SK-N-SH treated with all-trans-retinoic acid at 6 μM for 48 hours (cell line): ENCODE measurements around the gene CDH4.

Source experiments
- PPARA ChIP-seq: fragments of 250-450 bp; sonication (Bioruptor Pico); IDR thresholded peaks from 2 replicates; pipeline ENCODE4 v1.5.0; 2020; ENCODE audit warnings: mild to moderate bottlenecking, borderline replicate concordance
- RARB ChIP-seq: fragments of 250-450 bp; sonication (Bioruptor Pico); IDR thresholded peaks from 2 replicates; pipeline ENCODE4 v1.8.0; 2021; ENCODE audit warnings: mild to moderate bottlenecking, moderate library complexity
- SNAI2 ChIP-seq: fragments of 250-450 bp; sonication (Bioruptor Pico); IDR thresholded peaks from 2 replicates; pipeline ENCODE4 v1.5.0; 2020; ENCODE audit warnings: mild to moderate bottlenecking, moderate library complexity
- TOX ChIP-seq: fragments of 250-450 bp; sonication (Bioruptor Pico); IDR thresholded peaks from 2 replicates; pipeline ENCODE4 v1.8.0; 2021; ENCODE audit warnings: mild to moderate bottlenecking, moderate library complexity, borderline replicate concordance
- ZC3H10 ChIP-seq: fragments of 250-450 bp; sonication (Bioruptor Pico); IDR thresholded peaks from 2 replicates; pipeline ENCODE4 v1.5.1; 2021; ENCODE audit warnings: mild to moderate bottlenecking, moderate library complexity
- ZFP3 ChIP-seq: fragments of 250-450 bp; sonication (Bioruptor Pico); IDR thresholded peaks from 2 replicates; pipeline ENCODE4 v1.5.0; 2020; ENCODE audit warnings: mild to moderate bottlenecking, moderate library complexity
- ZFP30 ChIP-seq: fragments of 450-650 bp; formaldehyde crosslinking; IDR thresholded peaks from 2 replicates; pipeline ENCODE4 v1.5.0; 2022; ENCODE audit warnings: mild to moderate bottlenecking, moderate library complexity
- ZNF70 ChIP-seq: fragments of 450-650 bp; formaldehyde crosslinking; IDR thresholded peaks from 2 replicates; pipeline ENCODE4 v1.5.0; 2020; ENCODE audit warnings: mild to moderate bottlenecking, moderate library complexity
- TF ChIP-seq, protein P1 (sequence below): fragments of 250-450 bp; sonication (Bioruptor Pico); IDR thresholded peaks from 2 replicates; pipeline ENCODE4 v1.5.1; 2021; ENCODE audit warnings: mild to moderate bottlenecking, moderate library complexity

DNA sequence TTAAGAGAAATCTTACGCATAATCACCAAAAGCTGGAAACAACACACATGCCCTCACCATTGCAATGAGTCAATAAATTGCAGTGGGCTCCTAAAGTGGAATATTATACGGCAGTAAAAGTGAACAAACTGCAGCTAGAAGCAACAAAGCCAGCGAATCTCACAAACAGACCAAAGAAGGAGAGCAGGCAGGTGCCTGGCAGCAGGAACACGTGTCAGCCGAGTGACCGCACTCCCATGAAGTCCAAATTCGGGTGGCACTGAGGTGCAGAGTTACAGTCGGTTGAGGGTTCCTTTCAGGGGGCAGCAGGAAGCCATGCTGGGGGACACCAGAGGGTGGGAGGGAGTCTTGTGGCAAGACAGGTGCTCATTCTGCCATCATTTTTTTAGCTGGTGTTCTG lies 500.5 kb downstream of the CDH4 start:
- TF ChIP-seq ZFP30 (no peak), ZC3H10 (no peak), SNAI2 (CRISPR knock-in tag) (no peak), ZNF70 (CRISPR knock-in tag) (no peak), TOX (CRISPR knock-in tag) (no peak), PPARA (CRISPR knock-in tag) (no peak), RARB (CRISPR knock-in tag) (no peak), ZFP3 (CRISPR knock-in tag) (no peak)
- TF ChIP-seq, protein P1, sequence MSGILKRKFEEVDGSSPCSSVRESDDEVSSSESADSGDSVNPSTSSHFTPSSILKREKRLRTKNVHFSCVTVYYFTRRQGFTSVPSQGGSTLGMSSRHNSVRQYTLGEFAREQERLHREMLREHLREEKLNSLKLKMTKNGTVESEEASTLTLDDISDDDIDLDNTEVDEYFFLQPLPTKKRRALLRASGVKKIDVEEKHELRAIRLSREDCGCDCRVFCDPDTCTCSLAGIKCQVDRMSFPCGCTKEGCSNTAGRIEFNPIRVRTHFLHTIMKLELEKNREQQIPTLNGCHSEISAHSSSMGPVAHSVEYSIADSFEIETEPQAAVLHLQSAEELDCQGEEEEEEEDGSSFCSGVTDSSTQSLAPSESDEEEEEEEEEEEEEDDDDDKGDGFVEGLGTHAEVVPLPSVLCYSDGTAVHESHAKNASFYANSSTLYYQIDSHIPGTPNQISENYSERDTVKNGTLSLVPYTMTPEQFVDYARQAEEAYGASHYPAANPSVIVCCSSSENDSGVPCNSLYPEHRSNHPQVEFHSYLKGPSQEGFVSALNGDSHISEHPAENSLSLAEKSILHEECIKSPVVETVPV (CRISPR knock-in tag), result no peak
